HEK293 (cell line): ENCODE data around the gene BDP1.

Experiments used
- CTCF ChIA-PET: fragments of 350-600 bp; formaldehyde crosslinking; extraction: SDS; loops from one replicate; lab custom pipeline; 2021; ENCODE audit warnings: antibody characterized with exemption; lab: Yijun Ruan, JAX
- POLR2A ChIA-PET: fragments of 300-600 bp; formaldehyde crosslinking; extraction: SDS; loops from one replicate; lab custom pipeline; 2020; ENCODE audit warnings: antibody characterized with exemption, inconsistent platforms; lab: Yijun Ruan, JAX
- H3K27ac ChIP-seq: fragments of 200-500 bp; sonication (Bioruptor generic); 2 replicates; pipeline ENCODE4 v1.5.1; 2014; ENCODE audit warnings: low read depth, low read length, control low read depth, inconsistent platforms; ENCODE audit errors: extremely low read depth
- H3K36me3 ChIP-seq, 2 experiments: fragments of 200-500 bp in 1 of 2; sonication (Bioruptor generic) in 1 of 2; 1 replicate in 1 of 2; 2 replicates in 1 of 2; pipeline ENCODE4 v1.5.1; 2014 to 2017; ENCODE audit warnings: inconsistent platforms in 2 of 2, low read length in 2 of 2; ENCODE audit not compliant: control insufficient read depth in 2 of 2, insufficient read depth in 1 of 2
- H3K4me1 ChIP-seq: fragments of 200-500 bp; sonication (Bioruptor generic); 2 replicates; pipeline ENCODE4 v1.5.1; 2014; ENCODE audit warnings: mild to moderate bottlenecking, low read length, inconsistent platforms; ENCODE audit not compliant: control insufficient read depth, insufficient read depth
- H3K4me3 ChIP-seq: 2 replicates; pipeline ENCODE4 v1.5.1; 2011; ENCODE audit warnings: low read depth, mild to moderate bottlenecking, control low read depth, low read length, moderate library complexity
- H3K9me3 ChIP-seq: fragments of 200-500 bp; sonication (Bioruptor generic); 2 replicates; pipeline ENCODE4 v1.5.1; 2014; ENCODE audit warnings: low read depth, low read length, inconsistent platforms; ENCODE audit not compliant: control insufficient read depth, insufficient read depth
- ATF2 ChIP-seq: fragments of 450-650 bp; formaldehyde crosslinking; IDR thresholded peaks from 2 replicates; pipeline ENCODE4 v1.5.1; 2016; ENCODE audit warnings: missing biosample characterization, missing genetic modification characterization, low read depth
- HOXD13 ChIP-seq: sonication (generic); formaldehyde crosslinking; IDR thresholded peaks from 2 replicates; pipeline ENCODE4 v1.8.0; 2022; ENCODE audit warnings: missing genetic modification reagents, borderline replicate concordance
- KLF7 ChIP-seq: fragments of 450-650 bp; formaldehyde crosslinking; IDR thresholded peaks from 2 replicates; pipeline ENCODE4 v1.5.1; 2016; ENCODE audit warnings: missing biosample characterization, missing genetic modification characterization, borderline replicate concordance
- SETDB1 ChIP-seq: IDR thresholded peaks from one replicate; pipeline ENCODE4 v1.6.1; 2017; ENCODE audit warnings: mild to moderate bottlenecking, low read length, moderate library complexity, mixed read lengths; ENCODE audit not compliant: insufficient read length
- ZBTB1 ChIP-seq: fragments of 450-650 bp; formaldehyde crosslinking; IDR thresholded peaks from 2 replicates; pipeline ENCODE4 v1.5.1; 2016; ENCODE audit warnings: missing biosample characterization, missing genetic modification characterization
- ZBTB8A ChIP-seq: fragments of 450-650 bp; formaldehyde crosslinking; IDR thresholded peaks from 2 replicates; pipeline ENCODE4 v1.5.1; 2016; ENCODE audit warnings: missing biosample characterization, missing genetic modification characterization
- ZFP37 ChIP-seq: fragments of 450-650 bp; formaldehyde crosslinking; IDR thresholded peaks from 2 replicates; pipeline ENCODE4 v1.5.1; 2016; ENCODE audit warnings: missing biosample characterization, missing genetic modification characterization
- ZNF10 ChIP-seq: fragments of 450-650 bp; formaldehyde crosslinking; IDR thresholded peaks from 2 replicates; pipeline ENCODE4 v1.5.1; 2017; ENCODE audit warnings: missing biosample characterization, missing genetic modification characterization
- ZNF214 ChIP-seq: fragments of 450-650 bp; formaldehyde crosslinking; IDR thresholded peaks from 2 replicates; pipeline ENCODE4 v1.5.1; 2017; ENCODE audit warnings: missing biosample characterization, mild to moderate bottlenecking, missing genetic modification characterization, borderline replicate concordance
- ZNF23 ChIP-seq: fragments of 450-650 bp; formaldehyde crosslinking; IDR thresholded peaks from 2 replicates; pipeline ENCODE4 v1.5.1; 2016; ENCODE audit warnings: missing biosample characterization, missing genetic modification characterization, borderline replicate concordance
- ZNF274 ChIP-seq, 2 experiments: fragments of 200-500 bp in 1 of 2; fragments of 450-650 bp in 1 of 2; sonication (Bioruptor generic) in 1 of 2; formaldehyde crosslinking in 1 of 2; IDR thresholded peaks; 2 replicates each; pipeline versions ENCODE4 v1.5.1 to v1.6.1; 2014 to 2016; ENCODE audit warnings: borderline replicate concordance in 1 of 2, inconsistent platforms in 1 of 2, low read length in 1 of 2, missing biosample characterization in 1 of 2, missing genetic modification characterization in 1 of 2
- ZNF280C ChIP-seq: fragments of 450-650 bp; formaldehyde crosslinking; IDR thresholded peaks from 2 replicates; pipeline ENCODE4 v1.5.1; 2016; ENCODE audit warnings: missing biosample characterization, missing genetic modification characterization
- ZNF362 ChIP-seq: fragments of 450-650 bp; formaldehyde crosslinking; IDR thresholded peaks from 2 replicates; pipeline ENCODE4 v1.5.1; 2016; ENCODE audit warnings: missing biosample characterization, missing genetic modification characterization
- ZNF391 ChIP-seq: fragments of 450-650 bp; formaldehyde crosslinking; IDR thresholded peaks from 2 replicates; pipeline ENCODE4 v1.5.1; 2016; ENCODE audit warnings: low read depth, missing biosample characterization, missing genetic modification characterization, borderline replicate concordance
- ZNF449 ChIP-seq: fragments of 450-650 bp; formaldehyde crosslinking; IDR thresholded peaks from 2 replicates; pipeline ENCODE4 v1.5.1; 2017; ENCODE audit warnings: missing biosample characterization, mild to moderate bottlenecking, missing genetic modification characterization, moderate library complexity
- ZNF623 ChIP-seq: fragments of 450-650 bp; formaldehyde crosslinking; IDR thresholded peaks from 2 replicates; pipeline ENCODE4 v1.5.1; 2016; ENCODE audit warnings: missing biosample characterization, missing genetic modification characterization
- ZNF629 ChIP-seq: fragments of 450-650 bp; formaldehyde crosslinking; IDR thresholded peaks from 2 replicates; pipeline ENCODE4 v1.5.1; 2017; ENCODE audit warnings: missing biosample characterization, missing genetic modification characterization
- ZNF654 ChIP-seq: fragments of 450-650 bp; formaldehyde crosslinking; IDR thresholded peaks from 2 replicates; pipeline ENCODE4 v1.5.1; 2016; ENCODE audit warnings: low read depth, missing biosample characterization, missing genetic modification characterization
- ZSCAN18 ChIP-seq: fragments of 450-650 bp; formaldehyde crosslinking; IDR thresholded peaks from 2 replicates; pipeline ENCODE4 v1.5.1; 2016; ENCODE audit warnings: missing biosample characterization, missing genetic modification characterization
- TF ChIP-seq, protein P1 (sequence below): fragments of 450-650 bp; IDR thresholded peaks from 2 replicates; pipeline ENCODE4 v1.5.1; 2018; ENCODE audit warnings: missing biosample characterization, mild to moderate bottlenecking, missing genetic modification characterization
- TF ChIP-seq, protein P2 (sequence below): fragments of 450-650 bp; formaldehyde crosslinking; IDR thresholded peaks from 2 replicates; pipeline ENCODE4 v1.5.1; 2016; ENCODE audit warnings: missing biosample characterization, missing genetic modification characterization

The BDP1 gene

DNA sequence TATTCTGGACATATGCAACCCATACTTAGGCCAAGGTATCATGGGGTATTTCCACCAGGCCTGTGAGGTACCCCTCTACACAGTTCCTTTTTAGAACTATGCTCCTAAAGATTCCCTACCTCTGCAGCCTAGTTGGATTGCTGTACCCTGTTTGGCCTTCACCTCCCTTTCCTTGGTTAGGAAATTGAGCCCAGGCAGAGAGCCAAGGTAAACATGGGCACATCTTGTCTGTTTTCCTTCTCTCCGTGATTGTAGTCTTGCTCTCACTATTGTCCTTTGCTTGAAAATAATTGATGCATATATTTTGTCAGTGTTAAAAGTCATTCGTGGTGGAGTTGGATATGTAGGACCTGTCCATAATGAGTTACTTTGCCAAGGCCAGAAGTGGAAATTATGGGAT, 26.7 kb downstream of the BDP1 start (continued):
- 0 out of 2 replicates have a peak, but pooled peaks have one; percentile 36 for TF ChIP-seq ZNF10 (tag by site-specific recombination)

DNA sequence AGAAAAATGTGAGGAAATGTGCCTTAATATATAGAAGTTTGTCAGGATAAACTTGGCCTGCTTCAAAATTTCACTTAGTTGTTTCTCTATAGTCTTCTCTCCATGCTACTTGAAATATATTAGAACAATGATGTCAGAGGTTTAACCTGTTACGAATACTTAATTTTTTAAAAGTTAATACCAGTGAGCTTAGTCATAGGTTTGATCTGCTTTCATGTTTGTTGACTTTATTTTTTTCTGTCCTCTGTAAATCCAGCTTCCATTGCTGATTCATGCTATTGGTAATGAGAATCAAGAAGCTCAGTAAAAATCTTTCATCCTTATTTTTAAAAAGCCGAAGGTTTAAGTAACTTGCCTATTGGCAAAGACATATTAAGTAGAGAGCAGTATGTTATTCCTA, 27.9 kb downstream of the BDP1 start:
- no peak overlapping the region for H3K27ac ChIP-seq
- ChIA-PET POLR2A (no interaction called here), CTCF (interaction anchor here (0.7 kb wide), 1 partner anchor 287 kb away, joined by 3 read pairs; no protein-coding TSS in a partner anchor)
- H3K4me3 ChIP-seq, result no peak overlapping the region
- H3K4me1 ChIP-seq, result peaks cover 8% of the 10 kb centered on the region
- peaks cover 47 to 68% of the 10 kb centered on the region in 2 experiments for H3K36me3 ChIP-seq
- H3K9me3 ChIP-seq, result no peaks in the 10 kb centered on the region
- TF ChIP-seq ZNF449 (tag by site-specific recombination), result no peak
- TF ChIP-seq ZNF623 (tag by site-specific recombination), result no peak
- no peak for TF ChIP-seq ZSCAN18
- no peak for TF ChIP-seq ZFP37 (tag by site-specific recombination)
- TF ChIP-seq ZNF214 (tag by site-specific recombination), result no peak
- TF ChIP-seq KLF7 (tag by site-specific recombination), result no peak
- TF ChIP-seq ZNF274 (IDR thresholded peaks at IDR 0.05; ENCODE audit: low read length), result no peak
- no peak for TF ChIP-seq ZNF274 (tag by site-specific recombination; IDR thresholded peaks at IDR 0.05; ENCODE audit: borderline replicate concordance)
- no peak for TF ChIP-seq ZBTB8A (tag by site-specific recombination)
- TF ChIP-seq, protein P1, sequence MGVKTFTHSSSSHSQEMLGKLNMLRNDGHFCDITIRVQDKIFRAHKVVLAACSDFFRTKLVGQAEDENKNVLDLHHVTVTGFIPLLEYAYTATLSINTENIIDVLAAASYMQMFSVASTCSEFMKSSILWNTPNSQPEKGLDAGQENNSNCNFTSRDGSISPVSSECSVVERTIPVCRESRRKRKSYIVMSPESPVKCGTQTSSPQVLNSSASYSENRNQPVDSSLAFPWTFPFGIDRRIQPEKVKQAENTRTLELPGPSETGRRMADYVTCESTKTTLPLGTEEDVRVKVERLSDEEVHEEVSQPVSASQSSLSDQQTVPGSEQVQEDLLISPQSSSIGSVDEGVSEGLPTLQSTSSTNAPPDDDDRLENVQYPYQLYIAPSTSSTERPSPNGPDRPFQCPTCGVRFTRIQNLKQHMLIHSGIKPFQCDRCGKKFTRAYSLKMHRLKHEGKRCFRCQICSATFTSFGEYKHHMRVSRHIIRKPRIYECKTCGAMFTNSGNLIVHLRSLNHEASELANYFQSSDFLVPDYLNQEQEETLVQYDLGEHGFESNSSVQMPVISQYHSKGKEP (tag by site-specific recombination), result no peak
- TF ChIP-seq ZNF280C, result no peak
- peak; percentile 93 for TF ChIP-seq ZNF362 (tag by site-specific recombination)
- TF ChIP-seq ATF2 (tag by site-specific recombination), result 0 out of 2 replicates have a peak, but pooled peaks have one; percentile 15
- no peak for TF ChIP-seq ZNF654 (tag by site-specific recombination)
- TF ChIP-seq ZNF629 (tag by site-specific recombination), result 0 out of 2 replicates have a peak, but pooled peaks have one; percentile 13
- TF ChIP-seq ZNF391 (tag by site-specific recombination), result no peak
- no peak for TF ChIP-seq SETDB1
- TF ChIP-seq HOXD13 (CRISPR knock-in tag), result no peak
- TF ChIP-seq, protein P2, sequence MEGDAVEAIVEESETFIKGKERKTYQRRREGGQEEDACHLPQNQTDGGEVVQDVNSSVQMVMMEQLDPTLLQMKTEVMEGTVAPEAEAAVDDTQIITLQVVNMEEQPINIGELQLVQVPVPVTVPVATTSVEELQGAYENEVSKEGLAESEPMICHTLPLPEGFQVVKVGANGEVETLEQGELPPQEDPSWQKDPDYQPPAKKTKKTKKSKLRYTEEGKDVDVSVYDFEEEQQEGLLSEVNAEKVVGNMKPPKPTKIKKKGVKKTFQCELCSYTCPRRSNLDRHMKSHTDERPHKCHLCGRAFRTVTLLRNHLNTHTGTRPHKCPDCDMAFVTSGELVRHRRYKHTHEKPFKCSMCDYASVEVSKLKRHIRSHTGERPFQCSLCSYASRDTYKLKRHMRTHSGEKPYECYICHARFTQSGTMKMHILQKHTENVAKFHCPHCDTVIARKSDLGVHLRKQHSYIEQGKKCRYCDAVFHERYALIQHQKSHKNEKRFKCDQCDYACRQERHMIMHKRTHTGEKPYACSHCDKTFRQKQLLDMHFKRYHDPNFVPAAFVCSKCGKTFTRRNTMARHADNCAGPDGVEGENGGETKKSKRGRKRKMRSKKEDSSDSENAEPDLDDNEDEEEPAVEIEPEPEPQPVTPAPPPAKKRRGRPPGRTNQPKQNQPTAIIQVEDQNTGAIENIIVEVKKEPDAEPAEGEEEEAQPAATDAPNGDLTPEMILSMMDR (tag by site-specific recombination), result no peak
- no peak for TF ChIP-seq ZNF23
- no peak for TF ChIP-seq ZBTB1 (tag by site-specific recombination)
- TF ChIP-seq, all 188 proteins: peak for 3
